ENCODE data around the gene RASA3.

- TF ChIP-seq HDAC6 (IDR thresholded peaks at IDR 0.05; ENCODE audit: low read depth, low read length) (no peak), ZNF778 (CRISPR knock-in tag; IDR thresholded peaks at IDR 0.05) (no peak), HMG20B (CRISPR knock-in tag; IDR thresholded peaks at IDR 0.05) (no peak), CHD1 (IDR thresholded peaks at IDR 0.05; ENCODE audit: low read length) (no peak), FOS (IDR thresholded peaks at IDR 0.05; ENCODE audit: extremely low read depth, insufficient read length) (no peak), CTCF (IDR thresholded peaks at IDR 0.05 in 2 of 3, conservative IDR thresholded peaks at IDR 0.05 in 1 of 3; ENCODE audit: insufficient read depth in 2 of 3, low read depth in 1 of 3, low read length in 3 of 3) (no peak), ELF1 (tag; IDR thresholded peaks at IDR 0.05) (no peak), POLR2AphosphoS2 (IDR thresholded peaks at IDR 0.05; ENCODE audit: low read length) (no peak), ZNF780A (CRISPR knock-in tag; IDR thresholded peaks at IDR 0.05) (no peak), CEBPB (tag; IDR thresholded peaks at IDR 0.05) (no peak), USF2 (CRISPR knock-in tag; IDR thresholded peaks at IDR 0.05) (no peak), POLR2A (conservative IDR thresholded peaks at IDR 0.05) (no peak), YBX1 (IDR thresholded peaks at IDR 0.05) (no peak)
Measured at GRCh38 chr13:114141261-114141996, 9.0 kb upstream of the RASA3 start.

Data from K562 (cell line).